Parathyroid adenoma (tissue), 2 donors: ENCODE results near the gene UBE2I.

Source experiments
- H2AFZ ChIP-seq: fragments of 300-600 bp; sonication (generic); one replicate; pipeline ENCODE4 v1.7.0; 2017; ENCODE audit warnings: antibody characterized with exemption, mild to moderate bottlenecking
- H3K27ac ChIP-seq: fragments of 300-600 bp; sonication (generic); one replicate; pipeline ENCODE4 v1.7.0; 2017
- H3K27me3 ChIP-seq: fragments of 300-600 bp; sonication (generic); one replicate; pipeline ENCODE4 v1.7.0; 2017; ENCODE audit warnings: low read length; ENCODE audit not compliant: control insufficient read depth, insufficient read depth
- H3K36me3 ChIP-seq: fragments of 300-600 bp; sonication (generic); one replicate; pipeline ENCODE4 v1.7.0; 2017; ENCODE audit warnings: low read length; ENCODE audit not compliant: control insufficient read depth, insufficient read depth
- H3K4me1 ChIP-seq: fragments of 300-600 bp; sonication (generic); one replicate; pipeline ENCODE4 v1.7.0; 2017; ENCODE audit warnings: control low read depth
- H3K4me2 ChIP-seq: fragments of 300-600 bp; sonication (generic); one replicate; pipeline ENCODE4 v1.7.0; 2017; ENCODE audit warnings: low read length
- H3K4me3 ChIP-seq: fragments of 300-600 bp; sonication (generic); one replicate; pipeline ENCODE4 v1.7.0; 2017; ENCODE audit warnings: low read depth, low read length
- H3K79me2 ChIP-seq: fragments of 300-600 bp; sonication (generic); one replicate; pipeline ENCODE4 v1.7.0; 2017; ENCODE audit warnings: control low read depth
- H3K9ac ChIP-seq: fragments of 300-600 bp; sonication (generic); one replicate; pipeline ENCODE4 v1.7.0; 2017; ENCODE audit warnings: mild to moderate bottlenecking
- H3K9me3 ChIP-seq: fragments of 300-600 bp; sonication (generic); one replicate; pipeline ENCODE4 v1.7.0; 2017; ENCODE audit warnings: low read length; ENCODE audit not compliant: control insufficient read depth
- TF ChIP-seq, protein P1 (sequence below): fragments of 300-600 bp; sonication (generic); IDR thresholded peaks from one replicate; pipeline ENCODE4 v1.7.0; 2017; ENCODE audit warnings: antibody characterized with exemption, mild to moderate bottlenecking
- donor health status: primary hyperparathyroidism.

The UBE2I gene

DNA sequence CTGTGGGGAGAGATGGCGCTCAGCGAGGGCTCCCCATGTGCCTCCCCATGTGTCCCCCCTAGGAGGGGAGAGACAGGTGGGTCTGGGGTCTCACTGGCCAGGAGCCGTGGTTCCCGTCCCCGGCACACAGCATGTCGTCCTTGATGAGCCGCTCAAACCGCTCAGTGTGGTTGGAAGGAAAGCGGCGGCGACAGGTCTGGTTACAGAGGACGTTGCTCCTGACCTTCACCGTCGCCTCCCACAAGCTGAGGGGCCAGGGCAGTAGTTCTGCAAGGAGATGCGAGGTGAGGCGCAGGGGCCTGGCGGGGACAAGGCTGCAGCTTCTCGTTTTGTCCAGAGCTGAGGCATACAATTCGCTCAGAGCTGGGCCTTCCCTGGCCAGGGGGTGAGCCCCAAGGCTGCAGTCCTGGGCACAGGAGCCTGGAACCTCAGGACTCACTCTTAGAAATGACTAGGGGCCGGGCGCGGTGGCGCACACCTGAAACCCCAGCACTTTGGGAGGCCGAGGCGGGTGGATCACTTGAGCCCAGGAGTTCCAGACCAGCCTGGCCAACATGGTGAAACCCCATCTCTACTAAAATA lies 22.8 kb upstream of the UBE2I start:
- H3K79me2 ChIP-seq, result no peaks in the 10 kb centered on the region
- H3K4me1 ChIP-seq, result no peaks in the 10 kb centered on the region
- H3K27ac ChIP-seq, result no peak overlapping the region
- H3K9me3 ChIP-seq, result no peaks in the 10 kb centered on the region
- no peak overlapping the region for H2AFZ ChIP-seq
- H3K27me3 ChIP-seq, result no peaks in the 10 kb centered on the region
- H3K9ac ChIP-seq, result no peak overlapping the region
- H3K4me3 ChIP-seq, result no peak overlapping the region
- no peak overlapping the region for H3K4me2 ChIP-seq
- TF ChIP-seq, protein P1, sequence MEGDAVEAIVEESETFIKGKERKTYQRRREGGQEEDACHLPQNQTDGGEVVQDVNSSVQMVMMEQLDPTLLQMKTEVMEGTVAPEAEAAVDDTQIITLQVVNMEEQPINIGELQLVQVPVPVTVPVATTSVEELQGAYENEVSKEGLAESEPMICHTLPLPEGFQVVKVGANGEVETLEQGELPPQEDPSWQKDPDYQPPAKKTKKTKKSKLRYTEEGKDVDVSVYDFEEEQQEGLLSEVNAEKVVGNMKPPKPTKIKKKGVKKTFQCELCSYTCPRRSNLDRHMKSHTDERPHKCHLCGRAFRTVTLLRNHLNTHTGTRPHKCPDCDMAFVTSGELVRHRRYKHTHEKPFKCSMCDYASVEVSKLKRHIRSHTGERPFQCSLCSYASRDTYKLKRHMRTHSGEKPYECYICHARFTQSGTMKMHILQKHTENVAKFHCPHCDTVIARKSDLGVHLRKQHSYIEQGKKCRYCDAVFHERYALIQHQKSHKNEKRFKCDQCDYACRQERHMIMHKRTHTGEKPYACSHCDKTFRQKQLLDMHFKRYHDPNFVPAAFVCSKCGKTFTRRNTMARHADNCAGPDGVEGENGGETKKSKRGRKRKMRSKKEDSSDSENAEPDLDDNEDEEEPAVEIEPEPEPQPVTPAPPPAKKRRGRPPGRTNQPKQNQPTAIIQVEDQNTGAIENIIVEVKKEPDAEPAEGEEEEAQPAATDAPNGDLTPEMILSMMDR, result no peak
- no peaks in the 10 kb centered on the region for H3K36me3 ChIP-seq

DNA sequence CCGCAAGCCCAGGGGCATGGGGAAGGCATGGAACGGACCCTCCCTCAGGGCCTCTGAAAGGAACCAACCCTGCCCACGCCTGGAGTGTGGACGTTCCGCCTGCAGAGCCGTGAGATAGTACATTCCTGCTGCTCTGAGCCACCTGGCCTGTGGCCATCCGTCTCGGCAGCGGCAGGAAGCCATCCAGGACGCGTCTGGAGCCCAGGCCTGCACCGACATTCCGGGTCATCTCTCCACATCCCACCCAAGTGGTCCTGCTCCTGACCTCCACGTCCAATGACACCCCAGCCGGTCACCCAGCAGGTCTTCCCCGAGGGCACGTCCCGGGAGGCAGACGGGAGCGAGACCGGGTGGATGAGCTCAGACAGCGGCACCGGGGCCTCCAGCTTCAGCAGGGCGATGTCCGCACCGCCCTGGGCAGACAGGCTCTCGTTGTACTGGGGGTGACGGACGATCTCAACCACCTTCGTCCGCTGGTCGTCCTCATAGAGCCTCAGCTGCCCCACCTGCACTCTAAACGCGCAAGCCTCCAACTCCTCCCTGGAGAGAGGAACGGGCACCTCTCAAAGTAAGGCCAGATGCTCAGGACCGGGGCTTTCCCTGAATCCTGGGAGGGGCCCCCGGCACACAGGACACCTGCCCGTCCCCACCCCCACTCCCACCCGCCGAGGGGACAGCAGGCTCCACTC lies 21.3 kb upstream of the UBE2I start:
- no peak overlapping the region for H3K4me2 ChIP-seq
- no peak overlapping the region for H3K4me3 ChIP-seq
- H3K27me3 ChIP-seq, result no peaks in the 10 kb centered on the region

DNA sequence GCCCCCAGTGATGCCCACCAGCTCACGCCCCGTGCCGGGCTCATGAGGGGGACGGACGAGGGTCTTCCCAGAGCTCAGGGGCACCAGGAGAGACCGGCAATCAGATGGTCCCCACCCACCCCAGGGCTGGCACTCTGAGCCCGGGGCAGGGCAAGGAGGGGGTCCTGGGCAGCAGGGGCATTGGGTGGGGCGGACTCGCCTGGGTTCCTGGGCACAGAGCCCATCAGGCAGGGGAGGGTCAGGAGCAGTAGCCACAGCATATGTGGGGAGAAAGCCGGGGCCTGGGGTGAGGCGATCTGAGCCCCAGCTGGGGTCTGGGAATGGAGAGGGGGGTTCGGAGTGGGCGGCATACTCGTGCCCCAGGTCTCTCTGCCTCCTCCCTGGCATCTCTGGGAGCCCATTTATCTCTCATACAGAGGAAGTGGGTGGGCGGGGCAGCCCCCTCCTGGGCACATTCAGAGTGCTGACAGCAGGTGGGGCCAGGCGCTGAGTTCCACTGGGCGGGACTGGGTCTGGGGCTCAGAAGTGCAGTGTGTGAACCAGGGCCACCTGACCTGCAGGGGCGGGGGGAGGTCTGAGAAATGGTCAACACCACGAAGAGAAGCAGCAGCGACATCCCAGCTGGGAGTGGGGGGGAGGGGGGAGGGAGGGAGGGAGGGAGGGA lies 20.5 kb upstream of the UBE2I start:
- Histone ChIP-seq H3K4me1 (peaks cover under 1% of the 10 kb centered on the region), H3K4me3 (no peak overlapping the region), H3K36me3 (no peaks in the 10 kb centered on the region), H3K27ac (no peak overlapping the region), H3K79me2 (no peaks in the 10 kb centered on the region), H3K4me2 (no peak overlapping the region), H2AFZ (no peak overlapping the region), H3K9me3 (no peaks in the 10 kb centered on the region), H3K9ac (no peak overlapping the region), H3K27me3 (no peaks in the 10 kb centered on the region)
- TF ChIP-seq, protein P1, result no peak

More for the DNA sequence above, 21.3 kb upstream of the UBE2I start:
- Histone ChIP-seq H3K9ac (no peak overlapping the region), H3K36me3 (no peaks in the 10 kb centered on the region), H2AFZ (no peak overlapping the region), H3K4me1 (no peaks in the 10 kb centered on the region), H3K79me2 (no peaks in the 10 kb centered on the region), H3K9me3 (no peaks in the 10 kb centered on the region), H3K27ac (no peak overlapping the region)
- TF ChIP-seq, protein P1, result no peak

DNA sequence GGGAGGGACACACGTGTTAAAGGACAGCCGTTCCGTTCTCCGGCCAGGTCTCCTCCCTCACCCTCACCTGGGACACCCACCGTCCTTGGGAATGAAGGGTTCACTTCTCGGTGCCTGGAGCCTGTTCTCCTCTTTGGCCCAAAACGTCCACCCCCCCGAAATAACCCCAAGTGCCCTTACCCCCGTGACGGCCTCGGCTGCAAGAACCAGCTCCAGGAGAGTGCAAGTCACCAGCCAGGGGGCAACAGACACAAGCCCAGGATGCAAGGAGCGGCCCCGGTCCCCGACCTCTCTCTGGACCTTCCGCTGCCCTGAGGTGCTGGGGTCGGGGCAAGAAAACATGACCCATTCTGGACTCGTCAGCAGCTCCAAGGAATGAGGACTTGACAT lies 20.0 kb upstream of the UBE2I start:
- Histone ChIP-seq H3K4me3 (no peak overlapping the region), H2AFZ (no peak overlapping the region), H3K27ac (no peak overlapping the region), H3K9ac (no peak overlapping the region), H3K27me3 (no peaks in the 10 kb centered on the region), H3K4me1 (peaks cover 3% of the 10 kb centered on the region), H3K79me2 (no peaks in the 10 kb centered on the region), H3K36me3 (no peaks in the 10 kb centered on the region), H3K9me3 (no peaks in the 10 kb centered on the region), H3K4me2 (no peak overlapping the region)
- TF ChIP-seq, protein P1, result no peak
